Mucosa of gallbladder (tissue), 1 donor: Measurements from ENCODE around the gene PMPCB. TPM values are rescaled to one million over a fixed set of nuclear protein-coding genes. Genes with fewer than 3 reads are reported as not detected.

ENCODE experiments used
- DNase-seq: peaks from one replicate; pipeline ENCODE4 v3.0.0-alpha.2; 2020; ENCODE audit warnings: low spot score
- total RNA-seq: library from RNA; stranded (reverse); gene quantifications from one replicate; pipeline ENCODE4 v1.2.1, GENCODE V29; 2021
- donor health status: DM: no; HTN: no; CAD: no.

PMPCB gene
- total RNA-seq, 1 donor from 2014 or later, result 50.8 TPM

DNA sequence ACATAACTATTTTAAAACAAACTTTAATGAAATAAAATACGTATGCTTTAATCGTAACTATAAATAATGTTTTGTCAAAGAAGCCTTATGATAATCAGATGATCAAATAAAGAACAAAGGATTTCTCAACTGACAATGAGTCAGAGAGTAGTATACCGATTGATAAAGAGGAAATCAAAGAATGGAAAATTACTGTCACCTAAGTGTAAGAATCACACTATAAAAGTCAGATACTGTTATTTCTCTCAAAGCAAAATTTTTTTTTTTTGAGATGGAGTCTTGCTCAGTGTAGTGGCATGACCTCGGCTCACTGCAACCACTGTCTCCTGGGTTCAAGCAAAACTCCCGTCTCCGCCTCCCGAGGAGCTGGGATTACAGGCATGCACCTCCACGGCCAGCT lies 28.5 kb downstream of the PMPCB start:
- DNase-seq, result no peak

DNA sequence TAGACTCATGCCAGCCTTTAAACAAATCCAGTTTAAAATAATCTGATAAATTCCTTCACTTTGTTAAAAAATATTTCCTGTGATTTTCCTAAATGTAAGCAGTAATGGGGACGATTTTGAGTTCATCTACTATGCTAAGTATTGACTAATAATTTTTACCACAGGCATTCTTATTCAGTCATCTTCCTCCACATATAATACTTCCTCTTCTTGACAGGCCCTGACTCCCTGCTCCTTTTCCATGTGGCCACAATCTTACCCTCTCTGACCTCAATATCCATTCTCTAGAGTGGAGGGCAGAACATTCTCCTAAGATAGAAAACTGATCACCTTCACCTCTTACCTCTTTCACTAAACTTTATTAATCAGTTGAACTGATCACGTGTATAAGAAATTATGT lies 39.5 kb downstream of the PMPCB start:
- no peak for DNase-seq

DNA sequence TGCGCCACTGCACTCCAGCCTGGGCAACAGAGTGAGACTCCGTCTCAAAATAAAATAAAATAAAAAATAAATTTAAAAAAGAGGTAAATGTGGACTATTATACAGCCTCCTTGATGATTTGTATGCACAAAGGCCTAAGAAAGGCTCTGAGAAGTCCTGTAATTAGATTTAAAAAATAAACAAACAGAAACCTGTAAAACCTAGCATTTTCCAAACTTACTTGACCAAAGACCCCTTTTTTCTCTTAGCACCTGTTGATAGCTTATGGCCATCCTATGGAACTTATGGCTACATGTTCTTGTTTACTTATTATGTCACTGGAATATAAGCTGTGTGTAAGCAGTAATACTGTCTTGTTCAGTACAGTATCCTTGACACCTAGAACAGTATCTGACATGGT lies 41.6 kb downstream of the PMPCB start:
- no peak for DNase-seq

DNA sequence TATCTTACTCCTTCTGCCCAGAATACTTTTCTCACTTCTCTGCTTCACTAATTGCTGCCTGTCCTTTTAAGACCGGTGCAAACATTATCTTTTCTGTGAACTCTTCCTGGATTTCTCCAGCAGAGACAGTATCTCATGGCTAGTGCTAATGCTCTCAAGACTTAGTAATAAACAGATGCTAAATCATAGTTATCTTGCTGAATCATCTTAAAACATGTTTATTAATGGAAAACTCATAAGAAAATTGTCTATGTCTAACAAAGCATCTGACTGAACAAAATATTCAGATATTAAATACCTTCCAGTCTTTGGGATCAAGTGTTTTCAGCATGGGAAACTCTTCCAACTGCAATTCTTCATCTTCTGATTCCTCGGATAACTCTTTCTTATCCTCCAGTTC lies 44.2 kb downstream of the PMPCB start:
- DNase-seq, result no peak

DNA sequence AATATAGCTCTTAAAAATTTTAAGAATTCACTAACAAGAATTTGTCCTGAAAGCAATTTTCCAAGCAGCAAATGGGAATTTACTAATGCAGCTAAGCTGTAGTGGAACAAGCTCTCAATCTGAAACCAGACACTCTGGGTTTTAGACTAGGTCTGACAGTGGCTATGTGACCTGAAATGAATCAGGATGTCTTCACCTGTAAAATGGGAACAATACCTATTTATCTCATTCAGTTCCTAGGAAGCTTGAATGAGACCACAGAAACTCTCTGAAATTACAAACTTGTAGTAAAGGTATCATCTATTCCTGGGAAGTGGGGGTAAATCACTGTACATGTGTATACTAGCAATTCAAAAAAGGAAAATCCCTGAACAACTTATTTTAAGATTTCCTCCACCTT lies 46.1 kb downstream of the PMPCB start:
- no peak for DNase-seq

DNA sequence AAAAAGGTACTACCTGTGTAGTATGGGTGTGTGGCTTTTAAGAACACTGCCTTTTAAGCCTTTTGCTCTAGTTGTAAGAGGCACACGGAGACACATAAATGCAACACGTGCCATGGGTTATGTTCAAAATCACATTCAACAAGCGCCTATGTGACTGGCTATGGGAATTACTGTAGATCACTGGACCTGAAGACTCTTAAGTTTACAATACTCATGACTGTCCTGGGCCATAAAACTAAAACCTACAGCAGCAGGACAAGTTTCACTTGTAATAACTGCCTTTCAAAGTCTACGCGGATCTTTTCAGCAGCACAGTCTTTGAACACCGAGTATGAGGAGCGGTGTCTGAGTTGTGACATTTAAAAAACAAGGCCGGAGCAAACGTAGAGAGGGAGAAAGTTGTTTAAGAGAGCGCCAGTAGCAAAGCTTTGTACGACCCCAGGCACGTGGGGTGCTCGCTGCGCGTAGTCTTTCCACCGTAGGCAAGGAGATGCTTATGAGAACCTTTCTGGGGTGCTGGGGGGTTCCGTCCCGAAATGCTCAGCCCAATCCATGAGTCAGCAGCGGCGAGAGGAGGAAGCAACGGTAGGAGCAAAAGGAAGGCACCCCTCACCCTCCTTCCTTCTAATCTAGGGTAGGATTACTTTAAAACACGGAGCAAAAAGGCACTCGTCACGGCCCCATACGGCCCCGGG lies 46.7 kb downstream of the PMPCB start:
- DNase-seq, result no peak

DNA sequence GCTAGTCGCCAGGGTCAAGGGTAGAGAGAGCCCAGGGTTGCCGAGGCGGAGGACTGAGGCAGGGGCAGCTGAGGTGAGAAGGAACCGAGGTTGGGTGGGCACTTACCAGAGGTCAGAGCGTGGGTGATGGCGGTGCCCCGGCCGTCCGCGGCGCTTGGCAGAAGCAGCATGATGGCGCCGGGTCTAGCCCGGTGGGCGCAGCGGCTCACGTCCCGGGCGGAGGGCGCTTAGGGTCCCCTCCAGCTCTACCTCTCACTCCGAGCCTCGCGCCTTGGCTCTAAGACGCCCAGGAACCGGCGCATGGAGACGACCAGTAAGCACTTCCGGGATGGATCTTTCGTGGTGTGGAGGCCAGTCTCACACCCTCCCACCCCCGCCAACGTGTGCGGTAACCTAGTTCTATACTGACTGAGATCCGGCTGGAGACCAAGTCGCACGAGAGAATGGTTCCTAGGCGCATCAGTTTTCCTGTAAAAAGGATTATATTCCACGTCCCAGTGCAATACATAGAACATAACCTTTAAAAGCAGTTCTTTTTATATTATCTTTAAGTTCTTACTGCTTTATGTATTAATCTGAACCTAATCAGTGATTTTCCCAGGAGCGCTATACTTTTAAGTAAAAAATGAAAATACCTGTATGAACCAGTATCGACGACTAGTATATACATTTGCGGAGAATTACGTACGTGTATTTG lies 47.4 kb downstream of the PMPCB start, which contains the start of gene DNAJC2:
DNAJC2 (minus strand) TSS at position 315 of the 697 bp plus-strand sequence; CDS start at position 170, 145 bp downstream.
- DNase-seq, result peak; percentile 90

DNA sequence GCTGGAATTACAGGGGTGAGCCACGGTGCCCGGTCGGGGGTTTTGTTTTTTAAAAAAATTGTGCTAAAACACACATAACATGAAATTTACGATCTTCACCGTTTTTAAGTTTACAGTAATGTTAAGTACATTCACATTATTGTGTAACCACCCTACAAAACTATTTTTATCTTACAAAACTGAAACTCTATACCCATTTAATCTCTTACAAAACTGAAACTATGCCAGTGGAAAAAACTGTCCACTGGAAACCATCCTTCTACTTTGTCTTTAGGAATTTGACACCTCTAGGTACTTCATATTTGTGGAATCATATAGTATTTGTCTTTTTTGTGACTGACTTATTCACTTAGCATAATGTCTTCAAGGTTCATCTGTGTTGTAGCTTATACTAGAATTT lies 49.2 kb downstream of the PMPCB start:
- no peak for DNase-seq

DNA sequence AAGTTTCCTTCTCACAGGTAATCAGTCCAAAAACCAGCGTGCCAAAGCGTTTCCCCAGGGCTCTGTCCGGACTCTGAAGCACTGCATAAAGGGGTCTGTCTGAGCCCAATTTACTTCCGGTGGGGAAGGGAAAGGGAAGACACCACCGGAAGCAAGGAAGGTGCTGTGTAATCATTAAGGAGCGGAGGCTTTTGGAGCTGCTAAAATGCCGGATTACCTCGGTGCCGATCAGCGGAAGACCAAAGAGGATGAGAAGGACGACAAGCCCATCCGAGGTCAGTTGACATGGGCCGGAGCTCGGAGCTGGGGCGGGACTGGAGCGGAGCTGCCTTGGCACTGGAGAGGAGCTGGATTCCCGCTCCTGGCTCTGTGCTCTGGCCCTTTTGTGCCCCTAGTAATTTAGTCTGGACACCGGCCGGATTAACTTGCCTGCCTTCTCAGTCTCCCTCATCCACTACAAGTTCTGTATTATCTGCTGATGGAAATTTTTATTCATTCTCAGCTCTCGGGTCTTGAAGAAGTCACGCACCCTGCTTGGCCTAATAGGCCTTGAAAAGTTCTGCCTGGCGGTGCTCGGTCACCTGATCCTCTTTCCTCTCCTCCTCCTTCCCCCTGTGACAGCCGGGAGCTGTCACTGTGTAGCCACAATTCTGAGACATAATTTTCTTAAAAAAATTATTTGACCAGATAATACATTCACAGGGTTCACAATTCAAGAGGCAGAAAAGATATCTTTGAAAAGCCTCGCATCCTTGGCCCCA lies 50.5 kb downstream of the PMPCB start, which contains the start of gene PSMC2:
PSMC2 (plus strand) TSS at position 137 of the 761 bp plus-strand sequence; CDS start at position 206, 69 bp downstream.
- DNase-seq, result peak; percentile 87

DNA sequence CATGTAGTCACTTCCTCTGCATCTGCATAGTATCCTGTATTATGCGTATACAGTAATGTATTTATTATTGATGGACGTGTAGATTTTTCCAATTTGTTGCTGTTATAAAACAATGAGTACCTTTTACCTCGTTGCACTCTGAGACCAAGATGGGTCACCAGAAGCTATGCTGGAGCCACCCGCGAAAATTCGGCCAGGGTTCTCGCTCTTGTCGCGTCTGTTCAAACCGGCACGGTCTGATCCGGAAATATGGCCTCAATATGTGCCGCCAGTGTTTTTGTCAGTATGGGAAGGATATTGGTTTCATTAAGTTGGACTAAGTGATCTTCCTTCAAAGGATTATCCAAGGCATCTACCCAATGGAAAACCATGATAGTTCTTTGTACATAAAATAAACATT lies 51.2 kb downstream of the PMPCB start:
- no peak for DNase-seq

DNA sequence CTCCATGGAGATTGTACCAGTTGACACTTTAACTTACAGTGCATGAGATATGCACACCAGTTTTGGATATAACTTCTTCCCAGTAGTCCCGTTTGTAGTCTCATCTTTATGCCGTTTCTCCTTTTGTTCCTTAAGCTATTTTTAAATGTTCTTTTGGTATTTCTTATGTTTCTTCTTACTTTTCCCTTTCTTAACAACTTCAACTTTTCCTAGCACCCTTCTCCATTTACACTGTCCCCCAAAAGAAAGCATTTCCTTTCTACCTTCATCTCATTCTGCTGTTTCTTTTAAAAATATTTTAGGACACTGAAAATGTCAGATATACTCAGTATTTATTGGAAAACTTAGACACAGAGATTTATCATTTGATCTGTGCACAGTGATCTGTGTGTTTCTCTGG lies 51.7 kb downstream of the PMPCB start:
- no peak for DNase-seq

DNA sequence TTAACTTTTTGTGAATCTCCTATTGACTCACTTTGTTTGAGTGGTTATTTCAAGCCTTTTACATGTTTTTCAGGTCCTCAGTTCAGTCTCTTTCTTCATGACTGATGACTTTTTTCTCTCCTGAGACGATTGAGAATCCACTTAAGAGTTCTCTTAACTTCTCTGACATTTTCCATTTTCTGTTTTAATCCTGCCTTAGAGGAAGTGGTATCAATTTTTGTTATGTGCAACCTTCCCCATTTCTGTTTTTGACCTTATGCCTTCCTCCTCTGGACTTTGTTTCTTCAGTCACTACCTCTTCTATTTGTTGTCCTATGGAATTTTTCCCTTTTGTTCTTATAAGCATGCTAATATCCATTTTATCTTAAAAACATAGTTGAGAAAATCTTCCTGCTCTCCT lies 52.6 kb downstream of the PMPCB start:
- DNase-seq, result no peak

Other genes with a start within 250 kb of the PMPCB start
- gene FBXL13, start 222.6 kb upstream of the PMPCB start, total RNA-seq, result 2.5 TPM
- gene ARMC10, start 222.3 kb upstream of the PMPCB start, total RNA-seq, result 39.7 TPM
- 58.2 TPM for gene NAPEPLD, start 148.3 kb upstream of the PMPCB start, total RNA-seq
- 12.0 TPM for gene DNAJC2, start 47.3 kb downstream of the PMPCB start, total RNA-seq
- gene PSMC2, start 50.2 kb downstream of the PMPCB start, total RNA-seq, result 92.8 TPM
- 0.23 TPM for gene SLC26A5, start 148.8 kb downstream of the PMPCB start, total RNA-seq